NCI-H1048 (cell line): ENCODE data around the gene ATRNL1.

ENCODE experiments used
- DNase-seq: peaks from one replicate; lab custom pipeline; 2025; lab: John Stamatoyannopoulos, UW

The ATRNL1 gene

GRCh38 chr10:115903207-115903606 lies 810.0 kb downstream of the ATRNL1 start:
- DNase-seq = no peak

GRCh38 chr10:115903845-115904244 lies 810.7 kb downstream of the ATRNL1 start:
- DNase-seq = no peak

- DNase-seq = no peak
Observed at GRCh38 chr10:115909037-115909436, 815.9 kb downstream of the ATRNL1 start.

- no peak for DNase-seq
Observed at GRCh38 chr10:115909962-115910731, 817.0 kb downstream of the ATRNL1 start.

- DNase-seq = no peak
Observed at GRCh38 chr10:115914475-115914874, 821.3 kb downstream of the ATRNL1 start.

GRCh38 chr10:115915429-115915828 lies 822.3 kb downstream of the ATRNL1 start:
- no peak for DNase-seq

- no peak for DNase-seq
Observed at GRCh38 chr10:115918812-115919211, 825.6 kb downstream of the ATRNL1 start.

GRCh38 chr10:115921795-115922194 lies 828.6 kb downstream of the ATRNL1 start:
- DNase-seq = no peak

GRCh38 chr10:115931309-115931708 lies 838.1 kb downstream of the ATRNL1 start:
- DNase-seq = no peak

- DNase-seq = no peak
Observed at GRCh38 chr10:115932099-115932498, 838.9 kb downstream of the ATRNL1 start.

- DNase-seq = no peak
Observed at GRCh38 chr10:115933098-115933497, 839.9 kb downstream of the ATRNL1 start.

GRCh38 chr10:115935731-115936130 lies 842.6 kb downstream of the ATRNL1 start:
- no peak for DNase-seq

- DNase-seq = no peak
Observed at GRCh38 chr10:115936926-115937767, 844.0 kb downstream of the ATRNL1 start.

GRCh38 chr10:115937768-115938056 lies 844.5 kb downstream of the ATRNL1 start:
- no peak for DNase-seq

GRCh38 chr10:115939101-115939854 lies 846.1 kb downstream of the ATRNL1 start:
- DNase-seq = no peak

- DNase-seq = no peak
Observed at GRCh38 chr10:115941361-115941771, 848.2 kb downstream of the ATRNL1 start.

- no peak for DNase-seq
Observed at GRCh38 chr10:115942101-115942500, 848.9 kb downstream of the ATRNL1 start.

GRCh38 chr10:115944538-115944937 lies 851.4 kb downstream of the ATRNL1 start:
- no peak for DNase-seq

- no peak for DNase-seq
Observed at GRCh38 chr10:115945701-115946445, 852.7 kb downstream of the ATRNL1 start.

GRCh38 chr10:115947104-115947503 lies 853.9 kb downstream of the ATRNL1 start:
- DNase-seq = no peak

GRCh38 chr10:115948465-115948864 lies 855.3 kb downstream of the ATRNL1 start:
- no peak for DNase-seq

GRCh38 chr10:115949282-115949844 lies 856.2 kb downstream of the ATRNL1 start:
- DNase-seq = no peak
